HepG2 (cell line): Measurements from ENCODE around the gene SNX27. TPM values are rescaled to one million over a fixed set of nuclear protein-coding genes. Genes with fewer than 3 reads are reported as not detected.

Source experiments
- ATAC-seq: fragments of 200-7000 bp; cut with Tn5 transposase; 3 replicates; pipeline ENCODE4 v1.9.1; 2020; ENCODE audit warnings: mild to moderate bottlenecking, moderate library complexity
- BruUV-seq: library from RNA; stranded (reverse); fragments of 400-500 nt; replicated peaks from 2 replicates; lab custom pipeline; 2021; lab: Mats Ljungman, UMichigan
- CTCF ChIA-PET: fragments of 300-600 bp; formaldehyde crosslinking; extraction: SDS; loops from one replicate; lab custom pipeline; 2021; ENCODE audit warnings: low total read pairs, inconsistent platforms, low intra/inter-chr PET ratio; lab: Yijun Ruan, JAX
- POLR2A ChIA-PET: fragments of 350-600 bp; sonication (Branson Sonifier 250); formaldehyde crosslinking; loops from one replicate; lab custom pipeline; 2020; ENCODE audit warnings: antibody characterized with exemption, inconsistent platforms; lab: Yijun Ruan, JAX
- DNase-seq: peaks from one replicate; pipeline ENCODE4 v3.0.0-alpha.2; 2015; ENCODE audit warnings: low spot score
- FAIRE-seq: peaks from 3 replicates; lab custom pipeline; 2011; peaks lifted over from hg19 to GRCh38; lab: Jason Lieb, UNC
- H2AFZ ChIP-seq: one replicate; pipeline ENCODE4 v1.6.1; 2011; ENCODE audit warnings: low read length, inconsistent platforms
- H3K27ac ChIP-seq: fragments of 300-600 bp; 3 replicates; pipeline ENCODE4 v1.8.0; 2011; ENCODE audit warnings: mixed run types, mild to moderate bottlenecking, mixed read lengths, low read length, inconsistent platforms; ENCODE audit not compliant: insufficient read depth; ENCODE audit errors: extremely low read length
- H3K27me3 ChIP-seq, 2 experiments: fragments of 200-600 bp in 1 of 2; 2 replicates in 1 of 2; 3 replicates in 1 of 2; pipeline versions ENCODE4 v1.6.0 to v1.8.0; 2011; ENCODE audit warnings: low read length in 2 of 2, mild to moderate bottlenecking in 2 of 2, moderate library complexity in 2 of 2, inconsistent platforms in 1 of 2; ENCODE audit not compliant: insufficient read depth in 2 of 2, control insufficient read depth in 1 of 2
- H3K36me3 ChIP-seq, 2 experiments: fragments of 200-600 bp in 1 of 2; replicated peaks in 1 of 2; 2 replicates in 1 of 2; 3 replicates in 1 of 2; pipeline versions ENCODE4 v1.5.1 to v1.8.0; 2011; ENCODE audit warnings: low read length in 2 of 2, inconsistent platforms in 1 of 2; ENCODE audit not compliant: insufficient read depth in 2 of 2, control insufficient read depth in 1 of 2
- H3K4me1 ChIP-seq: 2 replicates; pipeline ENCODE4 v1.5.1; 2012; ENCODE audit warnings: low read length, inconsistent platforms; ENCODE audit not compliant: insufficient read depth
- H3K4me2 ChIP-seq: 2 replicates; pipeline ENCODE4 v1.6.0; 2011; ENCODE audit warnings: low read depth, low read length, inconsistent platforms
- H3K4me3 ChIP-seq, 3 experiments: fragments of 200-600 bp in 1 of 3; sonication (generic), shearing (Covaris generic) in 1 of 3; replicated peaks in 1 of 3; 2 replicates each; pipeline ENCODE4 v1.5.1; 2011 to 2016; ENCODE audit warnings: low read length in 3 of 3, inconsistent platforms in 2 of 3, low read depth in 2 of 3, mild to moderate bottlenecking in 2 of 3, control low read depth in 1 of 3, mixed read lengths in 1 of 3; ENCODE audit not compliant: insufficient read depth in 1 of 3
- H3K79me2 ChIP-seq: one replicate; pipeline ENCODE4 v1.6.1; 2011; ENCODE audit warnings: low read length, inconsistent platforms; ENCODE audit not compliant: insufficient read depth
- H3K9ac ChIP-seq: 2 replicates; pipeline ENCODE4 v1.6.0; 2011; ENCODE audit warnings: mild to moderate bottlenecking, low read depth, low read length, inconsistent platforms; ENCODE audit not compliant: insufficient read depth
- H3K9me3 ChIP-seq: 2 replicates; pipeline ENCODE4 v1.5.1; 2012; ENCODE audit warnings: mild to moderate bottlenecking, low read length
- H4K20me1 ChIP-seq: 2 replicates; pipeline ENCODE4 v1.6.0; 2011; ENCODE audit warnings: inconsistent platforms, mild to moderate bottlenecking, low read length, moderate library complexity; ENCODE audit not compliant: insufficient read depth
- AKNA ChIP-seq: sonication (generic); formaldehyde crosslinking; IDR thresholded peaks from 2 replicates; pipeline ENCODE4 v1.4.0; 2020; ENCODE audit warnings: missing genetic modification reagents, borderline replicate concordance
- GZF1 ChIP-seq: sonication (generic); formaldehyde crosslinking; IDR thresholded peaks from 2 replicates; pipeline ENCODE4 v1.5.1; 2020; ENCODE audit warnings: mild to moderate bottlenecking, missing genetic modification reagents
- HOXA9 ChIP-seq: sonication (generic); formaldehyde crosslinking; IDR thresholded peaks from 2 replicates; pipeline ENCODE4 v1.8.1; 2022; ENCODE audit warnings: missing genetic modification reagents, mild to moderate bottlenecking, moderate library complexity, borderline replicate concordance
- TOE1 ChIP-seq: sonication (generic); formaldehyde crosslinking; IDR thresholded peaks from 2 replicates; pipeline ENCODE4 v1.4.0; 2020; ENCODE audit warnings: mild to moderate bottlenecking, missing genetic modification reagents
- ZBTB39 ChIP-seq: sonication (generic); formaldehyde crosslinking; IDR thresholded peaks from 2 replicates; pipeline ENCODE4 v1.5.0; 2020; ENCODE audit warnings: missing genetic modification reagents
- ZNF407 ChIP-seq: sonication (generic); formaldehyde crosslinking; IDR thresholded peaks from one replicate; pipeline ENCODE4 v1.5.1; 2020; ENCODE audit warnings: mild to moderate bottlenecking, missing genetic modification reagents; ENCODE audit errors: not compliant biosample characterization
- WGBS: methylation state at CpG from one replicate; pipeline ENCODE4 v1.1.6; 2017; ENCODE audit warnings: low lambda C conversion rate; 5-methylcytosine and 5-hydroxymethylcytosine counted together
- in situ Hi-C: cut with HindIII; loops from 2 replicates; pipeline ENCODE4 v1.10.0; 2017; ENCODE audit warnings: low pct_unique_long_range_greater_than_20kb; ENCODE audit not compliant: extremely low pct_ligation_motif_present
- intact Hi-C: fragments of 100-400 bp; cut with micrococcal nuclease; formaldehyde crosslinking; loops from one replicate; pipeline ENCODE4 v1.10.0; 2022; ENCODE audit not compliant: unreplicated experiment
- polyA plus RNA-seq, 8 experiments: library from polyadenylated mRNA; depleted of rRNA in 3 of 8; stranded (reverse) in 7 of 8; unstranded in 1 of 8; fragments of >200 nt; fragmentation: Illumina TruSeq in 4 of 8; extraction: Trizol in 4 of 8; gene quantifications; 2 replicates each; pipeline versions ENCODE4 v1.2.1 to v1.2.3, GENCODE V29; 2011 to 2016; ENCODE audit warnings: low read depth in 4 of 8, missing spikeins in 1 of 8, mixed read lengths in 1 of 8; ENCODE audit not compliant: insufficient read depth in 1 of 8
- total RNA-seq, 5 experiments: library from RNA; depleted of rRNA; stranded (reverse); fragments of >200 nt; fragmentation: Illumina TruSeq; extraction: Trizol; gene quantifications; 2 replicates each; pipeline ENCODE4 v1.2.3, GENCODE V29; 2016; ENCODE audit warnings: low read depth in 1 of 5

SNX27 gene
- total and polyA plus RNA-seq, 2 of the 13 experiments (the other 11 are each of a cell fraction or from before 2014, with no cell fraction given), result 14.4 to 17.8 TPM

GRCh38 chr1:151707541-151708065 is 95.8 kb downstream of the SNX27 start:
- BruUV-seq, result no TSS peak
- no peak overlapping the region for H3K4me2 ChIP-seq
- H3K27me3 ChIP-seq, result no peaks in the 10 kb centered on the region
- no peaks in the 10 kb centered on the region for H3K79me2 ChIP-seq
- in situ Hi-C loops, result no loop called here
- DNase-seq (no peak), ATAC-seq (no peak)
- peaks cover 50% of the 10 kb centered on the region for H3K4me1 ChIP-seq
- no peaks in the 10 kb centered on the region for H3K9me3 ChIP-seq
- H3K9ac ChIP-seq, result no peak overlapping the region
- H3K36me3 ChIP-seq, result no peaks in the 10 kb centered on the region
- H3K4me3 ChIP-seq, result no peak overlapping the region
- no peak overlapping the region for H3K27ac ChIP-seq
- POLR2A ChIA-PET, result no interaction called here
- CTCF ChIA-PET, result no interaction called here
- H2AFZ ChIP-seq, result no peak overlapping the region
- intact Hi-C loops, result no loop called here
- TF ChIP-seq AKNA, result no peak
- TF ChIP-seq HOXA9 (CRISPR knock-in tag), result no peak
- TF ChIP-seq TOE1, result no peak
- TF ChIP-seq GZF1 (CRISPR knock-in tag), result no peak
- TF ChIP-seq ZBTB39 (CRISPR knock-in tag), result no peak
- TF ChIP-seq ZNF407 (CRISPR knock-in tag), result no peak
- TF ChIP-seq, all 625 proteins: peak for 0
- 44% methylated on average over 5 of the region's 15 CpGs for WGBS
- no peaks in the 10 kb centered on the region for H4K20me1 ChIP-seq
- FAIRE-seq, result no peak
